HG03460 (cell line): Measurements from ENCODE around the gene RNF214.

Experiments used
- ATAC-seq: cut with Tn5 transposase; IDR thresholded peaks from one replicate; pipeline ENCODE4 v1.9.1; 2021; ENCODE audit not compliant: unreplicated experiment

Gene RNF214

DNA sequence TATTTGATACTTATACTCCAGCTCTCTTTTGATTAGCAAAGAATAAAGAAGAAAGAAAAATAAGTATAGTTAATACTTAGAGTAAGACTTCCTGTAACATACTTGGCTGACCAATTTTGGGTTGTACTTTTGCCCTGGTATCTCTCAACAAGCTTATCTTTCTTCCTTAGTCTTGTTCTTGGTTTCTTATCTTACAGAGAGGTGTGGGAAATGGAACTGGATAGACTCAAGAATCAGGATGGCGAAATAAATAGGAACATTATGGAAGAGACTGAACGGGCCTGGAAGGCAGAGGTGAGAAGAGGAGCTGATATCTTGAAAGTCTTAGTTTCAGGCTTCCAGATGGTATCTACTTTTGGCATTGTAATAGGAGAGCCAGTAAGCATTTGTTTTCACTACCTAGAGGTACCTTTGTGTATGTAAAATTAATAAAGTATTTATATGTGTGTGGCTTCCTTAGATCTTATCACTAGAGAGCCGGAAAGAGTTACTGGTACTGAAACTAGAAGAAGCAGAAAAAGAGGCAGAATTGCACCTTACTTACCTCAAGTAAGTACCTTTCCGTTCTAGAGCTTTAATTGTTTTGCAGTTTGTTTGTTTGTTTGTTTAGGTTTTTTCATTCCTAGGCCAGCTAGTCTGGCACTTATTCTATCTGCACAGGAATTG is 47.4 kb downstream of the RNF214 start:
- no peak for ATAC-seq

DNA sequence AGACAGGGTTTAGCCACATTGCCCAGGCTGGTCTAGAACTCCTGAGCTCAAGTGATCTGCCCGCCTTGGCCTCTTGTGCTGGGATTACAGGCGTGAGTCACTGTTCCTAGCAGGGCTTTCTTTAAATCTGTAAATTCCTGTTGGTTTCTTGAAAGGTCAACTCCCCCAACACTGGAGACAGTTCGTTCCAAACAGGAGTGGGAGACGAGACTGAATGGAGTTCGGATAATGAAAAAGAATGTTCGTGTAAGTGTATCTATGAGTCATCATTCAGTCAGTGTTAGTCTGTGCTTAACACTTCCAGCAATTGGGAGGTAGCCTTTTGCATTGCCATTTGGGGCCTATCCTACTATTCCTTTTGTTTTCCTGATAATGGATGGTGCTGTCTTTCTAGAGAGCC is 48.7 kb downstream of the RNF214 start:
- ATAC-seq, result no peak

DNA sequence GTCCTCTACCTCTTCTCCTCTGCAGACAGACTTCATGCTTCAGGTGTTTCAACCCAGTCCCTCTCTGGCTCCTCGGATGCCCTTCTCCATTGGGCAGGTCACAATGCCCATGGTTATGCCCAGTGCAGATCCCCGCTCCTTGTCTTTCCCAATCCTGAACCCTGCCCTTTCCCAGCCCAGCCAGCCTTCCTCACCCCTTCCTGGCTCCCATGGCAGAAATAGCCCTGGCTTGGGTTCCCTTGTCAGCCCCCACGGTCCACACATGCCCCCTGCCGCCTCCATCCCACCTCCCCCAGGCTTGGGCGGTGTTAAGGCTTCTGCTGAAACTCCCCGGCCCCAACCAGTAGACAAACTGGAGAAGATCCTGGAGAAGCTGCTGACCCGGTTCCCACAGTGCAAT is 49.4 kb downstream of the RNF214 start:
- no peak for ATAC-seq

DNA sequence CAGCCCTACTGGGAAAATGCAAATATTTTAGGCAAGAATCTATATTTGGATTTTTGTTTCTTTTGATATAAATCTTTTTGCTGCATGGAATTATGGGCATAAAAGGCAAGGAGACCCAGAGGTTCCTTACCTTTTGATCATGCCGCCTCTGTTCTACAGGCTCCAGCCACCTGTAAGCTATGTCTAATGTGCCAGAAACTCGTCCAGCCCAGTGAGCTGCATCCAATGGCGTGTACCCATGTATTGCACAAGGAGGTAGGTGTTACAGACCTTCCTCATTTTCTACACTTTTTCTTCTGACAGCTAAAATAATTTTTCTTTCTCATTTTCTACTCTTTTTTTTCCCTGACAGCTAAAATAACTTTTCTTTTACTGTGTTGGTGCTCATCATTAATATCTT is 50.5 kb downstream of the RNF214 start:
- ATAC-seq, result no peak

DNA sequence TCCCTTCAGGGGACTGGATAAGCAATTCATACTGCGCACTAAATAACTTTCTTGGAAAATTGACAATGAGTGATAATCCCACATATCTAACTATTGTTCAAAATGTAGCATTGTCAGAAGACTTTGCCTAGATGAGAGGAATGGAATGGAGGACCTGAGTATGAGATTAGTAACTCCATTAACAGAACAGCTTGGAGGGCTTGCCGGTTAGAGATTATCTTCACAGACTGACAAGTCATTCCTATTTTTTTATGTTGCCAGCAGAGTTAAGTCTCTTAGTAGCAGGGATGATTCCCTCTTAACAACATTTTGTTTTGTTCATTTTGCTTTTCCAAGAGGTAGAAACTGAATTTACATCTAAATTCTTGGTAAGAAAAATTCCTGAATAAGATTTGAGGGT is 51.6 kb downstream of the RNF214 start:
- no peak for ATAC-seq

DNA sequence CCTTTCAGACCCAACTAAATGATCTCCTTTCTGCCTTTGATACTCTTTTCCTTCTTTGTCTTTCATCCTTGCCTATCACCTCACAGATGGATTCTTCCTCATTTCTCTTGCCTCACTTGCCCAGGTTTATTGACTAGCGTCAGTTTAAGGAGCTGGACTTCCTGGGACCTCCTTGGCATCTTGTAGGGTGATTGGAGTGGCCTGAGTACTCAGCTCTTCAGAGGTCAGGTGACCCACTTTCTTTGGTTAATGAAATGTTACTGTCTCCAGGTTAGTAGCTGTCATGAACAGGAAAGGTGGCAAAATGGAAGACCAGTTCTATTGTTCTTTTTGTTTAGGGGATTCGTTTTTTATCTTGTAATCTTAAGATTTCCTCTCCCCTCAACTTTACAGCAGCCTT is 54.1 kb downstream of the RNF214 start:
- ATAC-seq, result no peak

DNA sequence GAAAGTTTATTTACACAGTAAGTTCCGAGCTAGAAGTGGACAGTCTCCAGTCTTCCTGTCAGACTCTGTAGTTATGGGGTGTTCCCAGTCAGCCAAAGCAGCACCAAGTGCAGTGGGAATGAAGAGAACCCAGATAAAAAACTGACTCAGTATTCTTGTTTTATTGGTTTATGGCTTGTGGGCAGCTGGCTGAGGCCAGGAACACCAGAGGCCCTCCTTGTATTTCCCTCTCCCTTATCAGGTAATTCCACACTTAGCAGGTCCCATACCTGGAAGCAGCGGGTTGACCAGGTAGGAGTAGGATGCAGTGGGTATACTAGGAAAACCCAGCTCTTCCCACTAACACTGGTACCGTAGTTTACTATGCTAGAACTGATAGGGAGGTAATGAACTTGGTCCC is 55.2 kb downstream of the RNF214 start:
- ATAC-seq, result no peak

DNA sequence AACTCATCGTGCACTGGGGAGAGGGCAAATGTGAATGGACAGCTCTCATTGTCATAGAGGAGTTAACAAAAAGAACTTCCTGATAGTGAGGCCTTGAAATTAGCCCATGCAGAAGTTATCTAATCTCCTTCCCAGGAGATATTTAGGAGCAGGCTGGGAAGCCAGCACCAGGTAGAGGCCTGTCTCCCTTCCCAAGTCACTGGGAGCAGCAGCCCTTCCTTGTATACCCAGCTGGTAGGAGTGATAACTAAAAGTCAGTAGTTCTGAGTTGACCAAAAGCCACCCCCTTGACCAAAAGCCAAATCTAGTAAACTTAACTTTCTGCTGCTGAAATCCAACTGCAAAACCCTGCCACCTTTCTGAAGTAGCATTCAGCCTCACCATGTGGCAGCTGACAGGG is 57.3 kb downstream of the RNF214 start:
- ATAC-seq, result no peak

DNA sequence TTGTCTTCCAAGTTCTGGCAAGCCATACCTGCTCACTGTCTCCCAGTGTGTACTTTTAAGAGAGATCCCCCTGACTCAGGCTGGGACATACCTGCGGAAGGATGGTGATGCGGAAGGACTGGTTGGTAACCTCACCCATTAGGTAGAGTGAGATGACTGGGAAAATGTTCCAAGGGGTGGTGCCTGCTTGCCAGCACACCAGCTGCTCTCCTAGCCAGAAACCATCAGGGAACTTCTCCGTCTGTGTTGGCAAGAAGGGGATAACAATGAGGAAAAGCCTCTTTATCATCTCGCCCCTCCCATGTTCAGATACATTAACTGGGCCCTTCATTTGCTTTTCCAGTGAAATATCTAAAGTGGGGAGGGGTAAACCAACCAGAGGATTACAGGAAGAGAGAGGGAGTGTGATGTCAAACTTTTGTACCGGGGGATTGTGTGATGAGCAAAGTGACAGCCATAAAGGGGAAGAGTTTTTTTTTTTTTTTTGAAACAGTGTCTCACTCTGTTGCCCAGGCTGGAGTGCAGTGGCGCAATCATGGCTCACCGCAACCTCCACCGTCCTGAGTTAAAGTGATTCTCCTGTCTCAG is 58.4 kb downstream of the RNF214 start, which contains the start of gene BACE1-AS:
Gene BACE1-AS (plus strand): TSS at position 538 of the 588 bp plus-strand sequence.
- ATAC-seq, result no peak

DNA sequence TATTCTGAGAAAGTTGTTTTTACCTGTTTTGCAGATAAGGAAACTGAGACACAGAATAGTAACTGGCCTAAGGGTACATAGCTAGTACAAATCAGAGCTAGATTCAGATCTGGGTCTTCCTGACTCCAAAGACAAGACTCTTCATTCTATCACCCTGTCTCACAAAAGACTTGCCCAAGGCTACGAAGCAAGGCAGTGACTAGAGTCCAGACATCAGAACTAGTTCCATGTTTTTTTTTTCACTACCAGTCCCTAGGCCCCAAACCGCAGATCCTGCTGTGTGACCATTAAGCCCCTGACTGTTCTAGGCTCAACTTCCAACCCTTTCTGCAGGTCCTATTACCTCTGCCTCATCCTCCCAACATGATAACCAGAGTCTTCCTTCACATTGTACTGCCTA is 60.1 kb downstream of the RNF214 start:
- ATAC-seq, result no peak

DNA sequence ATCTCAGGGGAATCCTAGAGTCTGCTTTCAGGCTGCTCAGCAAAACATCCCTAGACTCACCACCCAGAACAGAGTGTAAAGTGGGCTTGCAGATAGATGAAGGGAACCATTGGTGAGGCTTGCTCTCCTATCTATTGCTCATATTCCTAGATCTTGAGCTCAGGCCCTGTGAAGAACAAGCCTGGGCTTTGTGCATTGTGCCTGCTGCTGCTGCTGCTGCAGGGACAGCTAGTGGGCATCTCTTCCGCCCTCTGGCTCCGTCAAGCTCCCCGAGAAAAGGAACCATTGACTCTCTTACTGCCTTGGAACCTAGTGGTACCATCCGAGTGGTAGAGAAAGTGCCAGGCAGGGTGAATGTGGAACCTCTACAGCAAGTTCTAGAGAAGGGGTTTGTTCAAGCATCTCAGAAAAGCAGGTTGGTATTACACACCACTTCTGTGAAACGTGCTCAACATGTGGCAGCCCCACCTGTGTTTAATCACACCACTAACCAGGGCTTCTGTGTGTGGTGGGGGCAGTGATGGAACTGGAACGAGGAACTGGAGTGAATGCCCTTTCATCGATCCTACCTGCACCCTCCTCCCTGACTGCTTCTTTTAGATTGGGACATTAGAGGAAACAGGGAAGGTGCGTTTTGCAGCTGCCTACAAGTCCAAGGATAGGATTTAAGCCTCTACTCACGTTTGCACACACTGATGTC is 63.1 kb downstream of the RNF214 start:
- ATAC-seq, result no peak

DNA sequence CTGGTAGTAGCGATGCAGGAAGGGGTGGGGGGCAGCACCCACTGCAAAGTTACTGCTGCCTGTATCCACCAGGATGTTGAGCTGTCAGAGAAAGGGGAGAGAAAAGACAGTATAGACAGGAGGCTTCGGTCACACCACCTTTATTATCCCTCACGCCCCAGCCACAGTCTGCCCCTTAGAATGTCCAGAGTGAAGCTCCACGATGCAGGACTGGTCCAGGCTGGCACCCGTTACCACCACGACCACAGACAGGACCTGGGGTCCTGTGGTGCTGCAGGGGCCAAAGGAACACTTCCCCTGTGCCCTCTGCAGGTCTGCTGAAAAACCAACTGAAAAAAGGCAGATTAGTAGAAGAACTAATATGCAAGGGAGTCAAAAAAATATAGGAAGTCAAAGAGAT is 64.4 kb downstream of the RNF214 start:
- ATAC-seq, result no peak

DNA sequence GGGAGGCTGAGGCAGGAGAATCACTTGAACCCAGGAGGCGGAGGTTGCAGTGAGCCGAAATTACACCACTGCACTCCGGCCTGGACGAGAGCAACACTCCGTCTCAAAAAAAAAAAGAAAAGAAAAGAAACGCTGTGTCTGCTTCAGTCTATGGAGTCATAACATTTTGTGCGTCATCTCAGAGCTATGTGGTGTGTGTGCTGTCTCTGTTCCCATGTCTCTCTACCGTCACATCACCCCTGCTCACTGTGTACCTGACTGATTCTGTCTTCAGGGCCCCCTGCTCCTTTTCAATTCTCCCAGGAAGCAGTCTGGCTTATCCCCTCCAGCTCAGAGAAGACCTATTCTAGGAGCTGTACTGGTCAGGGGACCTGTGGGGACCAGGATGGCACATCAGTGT is 65.7 kb downstream of the RNF214 start:
- no peak for ATAC-seq

DNA sequence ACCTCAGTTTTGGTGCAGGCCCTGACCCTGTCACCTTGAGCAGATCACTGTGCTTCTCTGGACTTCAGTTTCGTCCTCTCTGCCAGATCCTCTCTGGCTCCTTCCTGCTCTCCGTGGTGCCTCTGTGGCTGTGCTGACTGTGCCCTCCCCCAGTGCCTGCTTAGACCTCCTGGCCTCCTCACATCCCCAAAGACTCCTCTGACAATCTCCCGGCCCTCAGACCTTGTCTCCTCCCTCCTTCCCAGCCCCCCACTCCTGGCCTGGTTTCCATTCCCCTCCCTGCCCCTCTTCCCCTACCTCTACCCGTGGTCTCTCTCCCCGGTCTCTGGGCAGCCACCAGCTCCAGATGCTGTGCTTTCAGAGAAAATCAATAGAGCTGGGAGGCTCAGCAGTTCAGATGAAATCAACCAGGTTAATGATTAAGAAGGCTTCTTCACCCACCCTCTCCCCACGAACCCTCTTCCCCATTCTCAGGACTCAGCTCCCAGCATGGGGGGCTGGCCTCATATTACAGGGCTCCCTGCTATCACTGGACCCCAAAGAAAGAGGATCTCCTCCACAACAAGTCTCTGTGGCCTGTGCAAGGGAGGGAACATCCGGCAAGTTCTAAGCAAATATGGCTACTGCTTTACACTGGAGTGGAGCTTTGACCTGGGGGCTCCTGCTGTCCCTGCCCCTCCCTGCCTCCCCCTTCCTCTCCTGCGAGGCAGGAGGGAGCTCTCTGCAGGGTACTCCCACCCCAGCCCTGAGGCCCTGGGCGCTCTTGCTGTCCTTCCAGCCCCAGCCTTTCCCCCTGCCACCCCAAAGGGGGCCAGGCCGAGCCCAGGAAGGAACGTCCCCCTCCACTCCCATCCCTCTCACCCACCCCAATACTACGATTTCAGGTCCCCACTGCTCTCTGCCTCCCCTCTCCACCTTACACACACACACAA is 67.1 kb downstream of the RNF214 start:
- no peak for ATAC-seq

DNA sequence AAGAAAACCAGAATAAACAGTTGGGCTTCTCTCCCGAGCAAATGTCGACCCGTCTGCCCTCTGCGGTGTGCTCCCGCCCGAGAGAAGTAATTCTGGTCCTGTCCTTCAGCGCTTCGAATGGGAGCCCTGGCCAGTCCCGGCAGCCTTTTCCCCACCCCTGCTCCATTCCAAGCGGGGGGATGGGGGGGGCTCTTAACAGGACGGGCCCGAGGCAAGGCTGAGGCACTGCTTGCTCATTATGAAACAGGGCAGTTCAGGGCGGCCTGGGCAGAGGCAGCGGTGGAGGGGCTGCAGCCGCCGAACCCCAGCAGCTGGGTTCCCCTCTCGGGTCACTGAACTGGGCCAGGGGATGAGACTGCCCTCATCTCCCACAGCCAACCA is 67.8 kb downstream of the RNF214 start:
- ATAC-seq, result no peak

DNA sequence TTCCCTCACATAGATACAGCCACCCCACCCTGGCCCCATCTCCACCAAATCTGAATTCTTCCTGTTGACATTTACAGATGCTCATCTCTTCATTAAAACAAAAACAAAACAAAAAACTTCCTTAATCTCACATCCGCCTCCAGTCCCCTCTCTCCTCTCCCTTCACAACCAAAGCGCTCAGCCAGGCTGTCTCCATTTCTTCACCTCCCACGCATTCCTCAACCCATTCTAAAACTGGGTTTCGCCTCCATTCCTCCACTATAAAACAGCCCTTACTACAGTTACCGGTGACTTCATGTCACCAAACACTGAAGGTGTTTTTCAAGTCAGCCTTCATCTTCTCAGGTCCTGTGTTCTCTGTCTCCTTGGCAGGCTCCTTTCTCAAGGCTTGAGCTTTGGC is 68.3 kb downstream of the RNF214 start:
- no peak for ATAC-seq

DNA sequence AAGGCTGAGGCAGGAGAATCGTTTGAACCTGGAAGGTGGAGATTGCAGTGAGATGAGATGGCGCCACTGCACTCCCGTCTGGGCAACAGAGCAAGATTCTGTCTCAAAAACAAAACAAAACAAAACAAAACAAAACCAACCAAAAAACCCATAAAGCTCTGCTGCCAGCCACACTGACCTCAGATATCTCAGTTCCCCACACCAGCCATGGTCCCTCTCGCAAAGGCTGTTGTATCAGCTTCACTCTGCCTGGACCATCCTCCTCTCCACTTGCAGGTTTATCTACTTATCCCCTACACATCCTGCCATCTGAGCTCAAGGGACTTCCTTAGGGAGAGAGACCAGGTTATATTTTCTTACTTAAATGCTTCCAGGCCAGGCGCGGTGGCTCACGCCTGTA is 69.8 kb downstream of the RNF214 start:
- no peak for ATAC-seq

DNA sequence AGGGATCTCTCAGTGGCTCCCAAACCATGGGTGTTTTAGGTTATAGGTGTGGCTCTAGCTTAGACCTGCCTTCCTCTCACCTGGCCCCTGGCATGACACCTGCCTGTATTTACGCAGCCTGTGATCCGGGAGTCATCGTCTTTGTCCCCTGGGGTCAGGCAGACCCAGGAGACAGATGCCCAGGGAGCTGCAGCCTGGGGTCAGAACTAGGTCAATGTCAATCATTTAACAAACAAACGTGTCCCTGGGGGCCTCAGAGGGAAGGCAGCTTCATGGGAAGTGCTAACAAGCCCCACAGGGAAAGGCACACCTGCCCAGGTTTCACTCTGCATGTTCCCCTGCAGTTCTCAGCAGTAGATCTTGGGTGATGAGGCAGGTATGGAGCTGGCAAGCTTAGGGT is 70.6 kb downstream of the RNF214 start:
- no peak for ATAC-seq

DNA sequence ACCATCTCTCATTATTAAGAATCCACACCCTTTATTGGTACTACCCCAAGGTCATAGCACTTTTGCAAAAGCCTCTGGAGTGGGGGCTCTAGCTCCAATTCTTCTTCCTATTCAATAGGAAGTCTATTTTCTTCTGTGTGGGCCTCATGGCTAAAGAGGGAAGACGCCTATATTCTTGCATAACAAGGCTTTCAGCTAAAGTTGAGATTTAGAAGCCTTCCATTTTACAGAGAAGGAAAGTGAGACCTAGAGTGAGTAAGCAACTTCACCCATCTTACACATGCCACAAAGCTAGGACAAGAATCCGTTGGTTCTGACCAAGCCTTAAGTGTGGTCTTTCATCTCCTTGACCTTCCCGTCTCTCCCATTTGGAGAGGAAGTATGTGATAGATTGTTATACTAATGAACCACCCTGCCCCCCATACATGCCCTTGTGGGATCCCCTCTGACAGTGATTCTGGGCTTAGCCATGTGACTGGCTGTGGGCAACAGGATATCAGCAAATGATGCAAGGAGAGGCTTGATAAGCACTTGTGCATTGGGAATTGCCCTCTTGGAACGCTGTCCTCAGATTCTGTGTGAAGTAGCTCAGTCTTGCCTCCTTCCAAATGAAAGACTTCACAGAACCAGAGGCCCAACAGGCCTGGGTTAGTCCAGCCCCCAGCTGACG is 71.3 kb downstream of the RNF214 start:
- ATAC-seq, result no peak

DNA sequence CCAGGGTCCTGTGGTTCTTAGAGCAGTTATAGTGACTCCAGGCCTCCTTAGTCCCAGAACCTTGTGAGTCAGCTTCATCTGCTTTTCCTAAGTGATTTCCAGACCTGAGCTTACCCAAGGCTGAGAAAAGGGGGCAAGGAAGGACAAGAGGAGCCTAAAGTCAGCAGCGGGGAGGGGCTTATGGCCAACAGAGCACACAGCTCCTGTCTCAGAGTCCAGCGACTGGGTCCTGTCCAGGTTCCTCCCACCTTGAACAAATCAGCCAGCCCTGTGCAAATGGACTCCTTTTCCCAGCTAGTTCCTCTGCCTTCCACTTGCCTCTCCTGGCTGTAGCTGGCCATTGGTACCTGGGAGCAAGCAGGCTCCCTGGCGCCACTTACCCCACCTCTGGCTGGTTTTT is 72.7 kb downstream of the RNF214 start:
- ATAC-seq, result no peak

DNA sequence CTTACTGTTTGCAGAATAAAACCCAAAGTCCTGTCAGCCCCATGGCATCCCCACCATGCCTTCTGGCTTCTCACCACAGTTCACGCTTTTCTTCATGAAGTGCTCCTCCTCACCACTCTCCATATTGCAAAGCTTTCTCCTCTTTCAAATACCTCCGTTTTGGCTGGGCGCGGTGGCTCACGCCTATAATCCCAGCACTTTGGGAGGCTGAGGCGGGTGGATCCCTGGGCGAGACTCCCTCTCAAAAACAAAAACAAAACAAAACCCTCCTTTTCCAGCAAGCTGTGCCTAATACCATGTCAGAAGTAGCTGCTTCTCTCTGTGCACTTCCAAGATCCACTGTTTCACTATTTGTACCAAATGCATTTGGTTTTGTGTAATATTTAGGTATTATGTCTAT is 76.8 kb downstream of the RNF214 start:
- no peak for ATAC-seq
